HG02943 (cell line): ENCODE measurements around the gene C1orf21.

Experiments used
- ATAC-seq: cut with Tn5 transposase; IDR thresholded peaks from one replicate; pipeline ENCODE4 v1.9.1; 2021; ENCODE audit warnings: mild to moderate bottlenecking, low read depth, moderate library complexity; ENCODE audit not compliant: unreplicated experiment

The C1orf21 gene

DNA sequence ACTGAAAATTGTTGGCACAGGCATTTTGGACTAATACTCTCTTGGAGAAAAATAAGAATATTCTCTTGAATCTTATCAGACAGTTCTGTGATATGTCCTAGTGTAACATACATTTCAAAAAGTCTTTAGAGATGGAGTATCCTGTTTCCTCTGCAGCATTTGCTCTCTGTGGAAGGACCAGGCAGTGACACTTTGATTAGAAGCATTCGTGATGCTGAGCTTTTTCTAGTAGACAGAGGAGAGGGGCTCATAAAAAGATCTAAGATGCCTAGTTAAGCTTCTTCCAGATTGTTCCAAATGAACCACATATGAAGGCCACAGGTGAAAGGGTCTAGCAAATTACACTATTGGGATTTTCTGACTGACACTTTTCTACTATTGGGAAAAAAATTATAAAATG, 120.3 kb downstream of the C1orf21 start:
- no peak for ATAC-seq

DNA sequence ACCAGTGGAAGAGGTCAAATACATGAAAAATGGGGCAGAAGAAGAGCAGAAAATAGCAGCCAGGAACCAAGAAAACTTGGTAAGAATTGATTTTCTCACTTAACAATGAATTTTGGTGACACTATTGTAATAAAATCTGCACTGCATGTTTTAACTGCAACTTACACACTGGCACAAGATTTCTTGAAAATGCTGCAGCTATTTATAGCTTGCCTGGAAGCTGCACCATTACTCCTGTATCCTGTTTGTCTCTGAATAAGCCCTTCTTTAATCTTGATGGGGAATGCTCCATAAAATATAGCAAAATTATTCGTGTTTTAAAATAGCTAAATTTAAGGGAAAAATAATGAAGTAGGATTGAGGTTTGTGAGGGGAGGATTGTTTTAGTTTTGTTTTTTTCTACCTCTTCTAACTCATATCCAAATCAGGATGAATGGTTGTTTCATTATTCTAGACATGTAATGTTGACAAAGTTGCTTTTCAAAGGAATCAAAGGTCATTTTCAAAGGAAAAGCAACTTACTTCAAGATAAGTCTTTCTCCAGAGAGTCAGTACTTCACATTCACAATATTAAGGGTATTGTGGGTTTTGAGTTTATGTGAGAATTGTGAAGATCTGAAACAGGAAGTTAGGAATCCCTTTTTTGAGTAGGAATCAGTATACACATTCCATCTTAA, 120.9 kb downstream of the C1orf21 start:
- ATAC-seq = no peak

DNA sequence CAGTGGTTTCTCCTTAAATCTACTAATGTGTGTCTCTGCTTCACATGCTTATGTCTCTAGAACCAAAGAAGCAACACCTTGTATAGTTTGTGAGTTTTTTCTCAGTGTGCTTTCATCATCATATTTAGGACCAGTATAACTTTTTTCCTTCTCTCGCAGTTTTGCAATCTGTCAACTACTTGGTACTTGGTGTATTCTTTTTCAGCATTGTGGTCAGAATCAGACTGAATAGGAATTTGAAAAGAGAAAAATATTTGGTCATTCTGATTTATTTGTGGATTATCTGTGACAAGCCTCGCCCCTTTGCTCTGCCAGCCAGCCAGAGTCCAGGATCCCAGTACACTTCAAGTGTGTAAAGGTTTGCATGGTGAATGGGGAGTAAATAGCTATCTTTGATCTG, 122.3 kb downstream of the C1orf21 start:
- ATAC-seq = no peak

DNA sequence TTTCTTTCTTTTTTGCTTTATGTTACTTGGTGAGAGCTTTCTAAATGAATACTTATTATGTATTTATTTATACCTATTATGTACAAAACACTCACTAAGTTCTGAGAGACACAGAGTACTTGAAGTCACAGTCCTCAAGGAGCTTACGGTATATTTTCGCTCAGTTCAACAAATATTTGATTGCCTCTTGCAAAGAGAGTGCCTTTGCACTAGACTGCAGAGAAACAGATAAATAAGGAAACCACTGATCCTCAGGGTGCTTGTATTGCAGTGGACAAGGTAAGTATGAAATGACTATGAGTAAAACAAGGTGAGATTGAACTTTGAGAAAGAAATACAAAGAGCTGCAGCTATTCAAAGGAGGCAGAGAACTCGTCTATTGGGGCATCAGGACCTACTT, 123.3 kb downstream of the C1orf21 start:
- ATAC-seq = no peak

DNA sequence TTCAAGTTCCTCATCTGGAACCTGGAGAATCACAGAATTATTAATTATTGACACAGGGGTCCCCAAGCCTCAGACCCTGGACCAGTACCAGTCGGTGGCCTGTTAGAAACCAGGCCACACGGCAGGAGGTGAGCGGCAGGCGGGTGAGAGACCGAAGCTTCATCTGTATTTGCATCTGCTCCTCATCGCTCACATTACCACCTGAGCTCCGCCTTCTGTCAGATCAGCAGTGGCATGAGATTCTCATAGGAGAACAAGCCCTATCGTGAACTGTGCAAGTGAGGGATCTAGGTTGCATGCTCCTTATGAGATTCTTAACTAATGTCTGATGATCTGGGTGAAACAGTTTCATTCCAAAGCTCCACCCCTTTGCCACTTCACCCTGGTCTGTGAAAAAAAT, 125.9 kb downstream of the C1orf21 start:
- no peak for ATAC-seq

DNA sequence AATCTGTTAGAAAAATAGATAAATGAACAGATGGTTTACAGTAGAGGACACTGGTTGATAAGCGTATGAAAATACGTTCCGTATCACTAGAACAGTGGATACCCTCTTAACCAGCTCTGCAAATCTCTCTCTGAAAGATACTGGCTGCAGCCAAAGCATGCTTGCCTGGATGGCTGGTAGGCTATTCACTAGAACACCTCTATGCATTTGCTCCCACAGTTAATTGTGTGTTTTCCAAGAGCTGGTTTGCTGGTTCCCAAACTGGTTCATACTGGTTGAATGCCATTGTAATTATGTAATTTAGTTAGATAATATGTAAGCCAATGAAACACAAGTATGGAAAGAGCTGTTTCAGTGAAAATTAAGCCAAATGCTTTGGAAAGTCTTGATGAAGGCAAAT, 126.6 kb downstream of the C1orf21 start:
- ATAC-seq = no peak

DNA sequence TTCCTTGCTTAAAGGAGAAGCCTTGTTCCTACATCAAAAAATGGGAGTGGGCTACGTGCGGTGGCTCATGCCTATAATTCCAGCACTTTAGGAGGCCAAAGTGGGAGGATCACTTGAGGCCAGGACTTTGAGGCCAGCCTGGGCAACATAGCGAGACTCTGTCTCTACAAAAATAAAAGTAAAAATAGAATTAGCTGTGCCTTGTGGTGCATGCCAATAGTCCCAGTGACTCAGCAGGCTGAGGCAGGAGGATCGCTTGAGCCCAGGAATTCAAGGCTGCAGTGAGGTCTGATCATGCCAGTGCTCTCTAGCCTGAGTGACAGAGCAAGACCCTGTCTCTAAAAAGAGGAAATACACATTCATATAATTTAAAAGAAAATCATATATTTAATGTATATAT, 127.1 kb downstream of the C1orf21 start:
- ATAC-seq = no peak

DNA sequence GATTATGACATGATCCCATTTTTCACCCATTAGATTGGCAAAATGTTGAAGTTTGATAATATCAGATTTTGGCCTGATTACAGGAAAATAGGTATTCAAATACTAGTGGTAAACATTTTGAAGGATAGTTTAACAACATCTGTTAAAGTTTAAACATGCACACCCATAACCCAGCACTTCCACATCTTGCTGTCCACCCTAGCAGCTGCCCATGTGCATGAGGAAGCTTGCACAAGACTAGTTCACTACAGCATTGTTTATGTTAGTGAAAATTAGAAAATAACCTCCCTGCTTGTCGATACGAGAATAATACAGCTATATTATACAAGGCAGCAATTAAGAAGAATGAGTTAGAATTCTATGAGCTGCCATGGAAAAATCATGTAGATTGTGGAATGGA, 127.6 kb downstream of the C1orf21 start:
- no peak for ATAC-seq

DNA sequence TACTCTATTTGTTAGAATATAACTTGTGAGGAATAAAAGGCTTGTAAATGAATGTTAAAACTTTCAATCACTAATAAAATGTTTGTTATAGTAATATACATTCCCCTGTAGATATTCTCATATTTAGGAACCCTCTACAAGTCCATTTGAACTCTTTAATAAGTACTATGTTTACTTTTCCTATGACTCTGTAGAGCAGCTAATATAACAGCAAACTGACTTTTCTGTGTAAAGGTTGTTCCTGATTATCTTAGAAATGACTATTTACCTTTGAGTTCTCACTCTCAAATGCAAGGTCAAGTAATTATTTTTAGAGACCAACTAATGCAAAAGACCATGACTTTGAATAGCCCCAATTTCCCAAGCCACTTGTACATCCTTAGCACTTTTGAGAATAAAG, 130.3 kb downstream of the C1orf21 start:
- no peak for ATAC-seq

DNA sequence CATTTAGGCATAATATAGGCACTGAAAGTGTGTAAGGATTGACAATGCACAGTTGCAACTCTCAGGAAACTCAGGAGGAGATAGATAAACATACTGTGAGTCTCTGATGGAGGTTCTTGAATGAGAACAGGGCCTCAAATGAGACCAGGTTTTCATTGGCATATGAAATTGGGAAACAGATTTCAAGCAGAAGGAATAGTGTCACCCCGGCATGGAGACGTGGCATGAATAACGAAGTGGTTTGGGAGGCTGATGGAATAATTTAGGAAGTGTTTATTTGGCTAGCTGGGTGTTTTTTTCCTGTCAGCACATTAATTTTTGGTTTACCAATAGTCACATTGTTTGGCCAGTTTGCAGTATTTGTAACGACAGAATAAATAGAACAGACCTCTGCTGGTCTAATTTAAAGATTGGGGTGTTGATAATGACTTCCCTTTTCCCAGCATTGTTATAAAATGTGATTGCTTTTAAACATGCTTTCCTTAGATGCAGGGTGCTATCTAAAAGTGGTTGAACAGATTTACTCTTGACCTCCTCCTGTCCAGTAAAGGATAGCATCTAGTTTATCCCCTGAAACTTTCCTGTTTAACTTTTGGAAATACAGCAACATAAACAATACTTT, 132.0 kb downstream of the C1orf21 start:
- no peak for ATAC-seq

DNA sequence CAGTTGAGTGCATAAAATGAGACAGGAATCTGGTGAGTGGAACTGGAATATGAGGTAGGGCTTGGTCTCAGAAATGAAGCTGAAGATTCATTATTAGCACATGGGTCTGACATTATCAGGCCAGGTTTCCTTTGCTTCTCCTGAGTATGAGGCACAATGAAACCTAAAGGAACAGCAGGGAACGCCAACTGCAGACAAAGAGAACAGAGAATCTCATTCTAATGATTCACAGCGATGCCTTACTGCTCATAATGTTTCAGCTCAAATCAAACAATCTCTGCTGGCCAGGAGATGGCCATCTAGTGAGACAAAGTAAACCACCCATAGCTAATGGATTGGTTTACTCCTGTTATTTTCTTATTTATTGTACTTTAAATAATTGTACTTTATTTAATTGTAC, 133.5 kb downstream of the C1orf21 start:
- ATAC-seq = no peak

DNA sequence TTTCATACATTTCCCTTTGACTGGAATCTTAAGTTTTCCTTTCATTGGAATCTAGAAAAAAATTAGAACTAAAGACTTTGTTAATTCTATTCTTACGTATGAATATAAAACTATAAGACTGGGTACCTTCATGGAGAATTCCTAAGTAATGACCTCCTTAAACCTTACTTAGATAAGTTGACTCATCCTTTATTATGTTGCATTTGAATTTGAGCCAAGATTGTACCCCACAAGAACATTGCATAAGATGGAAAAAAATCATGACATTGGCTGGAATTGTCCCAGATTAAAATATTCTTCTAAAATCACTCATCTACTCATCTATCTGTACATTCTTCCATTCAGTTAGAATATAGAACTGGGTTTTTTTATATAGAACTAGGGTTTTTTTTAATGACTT, 137.4 kb downstream of the C1orf21 start:
- ATAC-seq = no peak

DNA sequence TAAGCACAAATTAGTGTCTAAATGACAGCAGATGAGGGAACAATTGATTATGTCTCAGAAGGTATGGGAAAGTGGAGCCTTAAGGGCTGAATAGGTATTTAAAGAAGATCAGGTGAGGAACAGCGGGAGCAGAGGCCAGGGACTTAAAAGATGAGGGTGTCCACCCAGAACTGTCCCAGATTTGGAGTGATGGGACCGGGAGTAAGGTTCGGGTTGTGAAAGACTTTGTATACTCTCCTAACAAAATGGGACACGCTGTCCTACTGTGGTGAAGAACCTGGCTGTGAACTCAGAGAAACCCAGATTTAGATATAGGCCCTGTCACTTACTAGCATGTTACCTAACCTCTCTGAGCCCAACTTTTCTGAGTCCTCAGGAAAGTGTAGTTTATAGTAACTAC, 140.6 kb downstream of the C1orf21 start:
- ATAC-seq = no peak

DNA sequence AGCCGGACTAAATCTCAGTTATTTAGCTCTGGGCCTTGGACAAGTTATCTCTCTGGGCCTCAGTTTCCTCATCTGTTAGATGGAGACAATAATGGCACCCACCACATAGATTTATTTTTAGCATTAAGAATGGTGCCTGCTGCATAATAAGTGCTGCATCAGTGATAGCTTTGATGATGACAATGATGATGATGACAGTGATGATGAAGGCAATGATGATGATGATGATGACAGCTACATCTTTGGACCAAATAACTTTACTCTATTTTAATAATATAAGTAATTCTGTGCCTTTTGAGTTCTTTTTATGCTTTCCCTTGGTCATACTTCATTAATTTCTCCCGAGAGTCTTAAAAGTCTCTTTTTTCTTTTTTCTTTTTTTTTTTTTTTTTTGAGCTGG, 143.4 kb downstream of the C1orf21 start:
- ATAC-seq = no peak

DNA sequence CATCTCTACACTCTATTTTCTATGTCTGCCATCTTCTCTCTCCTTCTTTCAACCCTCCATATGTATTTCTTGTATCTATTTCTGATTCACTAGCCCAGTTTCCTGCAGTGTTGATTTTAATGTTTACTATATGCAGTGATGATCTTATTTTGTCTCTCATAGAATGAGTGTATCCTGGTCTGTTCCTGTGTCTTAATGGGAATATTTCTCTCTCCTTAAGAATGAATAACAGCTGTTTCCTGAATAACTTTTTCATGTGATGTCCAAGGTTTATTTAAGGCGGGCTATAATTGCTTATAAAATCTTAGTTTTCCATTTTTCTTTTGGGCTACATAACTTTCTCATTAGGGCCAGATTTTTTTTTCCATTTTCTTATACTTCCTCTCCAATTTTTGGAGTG, 144.5 kb downstream of the C1orf21 start:
- ATAC-seq = no peak

DNA sequence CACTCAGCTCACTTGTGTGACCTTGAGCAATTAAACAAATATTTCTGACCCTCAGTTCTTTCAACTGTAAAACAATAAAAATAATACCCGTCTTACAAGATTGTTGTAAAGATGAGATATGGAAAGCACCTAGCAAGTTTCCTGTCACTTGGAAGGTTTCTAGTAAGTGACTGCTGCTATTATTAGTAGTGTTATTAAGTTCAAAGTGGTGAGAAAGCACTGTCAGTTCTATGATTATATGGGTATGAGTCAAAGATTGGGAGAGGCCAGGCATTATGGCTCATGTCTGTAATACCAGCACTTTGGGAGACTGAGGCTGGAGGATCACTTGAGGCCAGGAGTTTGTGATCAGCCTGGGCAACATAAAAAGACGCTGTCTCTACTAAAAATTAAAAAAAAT, 145.4 kb downstream of the C1orf21 start:
- ATAC-seq = no peak

DNA sequence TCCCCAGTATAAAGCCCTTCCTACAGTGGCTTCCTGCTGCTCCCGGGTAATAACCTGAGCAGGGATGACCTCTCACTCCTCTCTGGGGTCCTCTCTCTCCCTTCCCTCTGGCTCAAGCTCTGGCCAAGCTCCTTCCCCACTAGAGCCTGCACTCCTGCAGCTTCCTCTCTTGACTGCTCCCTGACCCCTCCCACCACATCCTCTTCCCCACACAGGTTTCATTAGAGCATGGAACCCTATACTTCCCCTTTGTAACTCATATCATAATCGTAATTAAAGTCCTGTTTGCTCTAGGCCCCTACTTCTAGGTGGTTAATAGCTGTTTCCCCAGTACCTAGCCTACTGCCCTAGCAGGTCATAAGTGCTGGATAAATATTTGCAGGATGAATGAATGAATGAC, 146.2 kb downstream of the C1orf21 start:
- no peak for ATAC-seq

DNA sequence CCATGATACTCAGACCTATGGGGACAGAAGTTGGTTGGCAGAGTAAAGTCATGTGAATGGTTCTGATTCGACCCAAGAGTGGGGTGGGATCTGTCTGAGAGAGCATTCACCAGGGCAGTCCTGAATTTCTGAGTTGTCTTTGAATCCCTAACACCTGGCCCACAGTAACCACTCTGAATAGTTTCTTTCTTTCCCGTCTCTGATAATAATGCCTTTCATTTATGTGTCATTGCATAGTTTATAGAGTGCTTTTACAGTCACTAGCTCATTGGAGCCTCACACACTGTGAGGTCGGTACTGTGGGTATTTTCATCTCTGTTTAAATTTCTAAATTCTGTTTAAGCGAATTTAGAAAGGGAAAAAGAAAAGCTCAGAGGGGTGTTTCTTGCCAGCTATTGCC, 147.1 kb downstream of the C1orf21 start:
- no peak for ATAC-seq

DNA sequence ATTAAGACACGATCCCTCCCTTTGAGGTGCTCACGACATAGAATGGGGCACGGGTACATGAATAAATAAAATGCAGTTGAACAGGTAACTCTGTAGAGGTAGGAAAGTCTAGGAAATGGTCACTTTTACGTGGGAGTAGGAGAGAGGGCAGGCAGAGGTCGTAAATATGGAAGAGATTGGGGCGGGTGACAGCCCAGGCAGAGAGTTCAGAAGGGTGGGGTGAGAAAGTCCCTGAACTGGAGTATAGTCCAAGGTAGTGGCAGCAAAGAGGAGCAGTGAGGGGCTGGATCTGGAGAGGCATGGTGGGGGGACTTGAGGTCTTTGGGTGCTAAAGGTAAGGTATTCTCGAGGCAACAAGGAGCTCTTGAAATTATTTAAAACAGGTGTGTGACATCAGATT, 147.9 kb downstream of the C1orf21 start:
- no peak for ATAC-seq

DNA sequence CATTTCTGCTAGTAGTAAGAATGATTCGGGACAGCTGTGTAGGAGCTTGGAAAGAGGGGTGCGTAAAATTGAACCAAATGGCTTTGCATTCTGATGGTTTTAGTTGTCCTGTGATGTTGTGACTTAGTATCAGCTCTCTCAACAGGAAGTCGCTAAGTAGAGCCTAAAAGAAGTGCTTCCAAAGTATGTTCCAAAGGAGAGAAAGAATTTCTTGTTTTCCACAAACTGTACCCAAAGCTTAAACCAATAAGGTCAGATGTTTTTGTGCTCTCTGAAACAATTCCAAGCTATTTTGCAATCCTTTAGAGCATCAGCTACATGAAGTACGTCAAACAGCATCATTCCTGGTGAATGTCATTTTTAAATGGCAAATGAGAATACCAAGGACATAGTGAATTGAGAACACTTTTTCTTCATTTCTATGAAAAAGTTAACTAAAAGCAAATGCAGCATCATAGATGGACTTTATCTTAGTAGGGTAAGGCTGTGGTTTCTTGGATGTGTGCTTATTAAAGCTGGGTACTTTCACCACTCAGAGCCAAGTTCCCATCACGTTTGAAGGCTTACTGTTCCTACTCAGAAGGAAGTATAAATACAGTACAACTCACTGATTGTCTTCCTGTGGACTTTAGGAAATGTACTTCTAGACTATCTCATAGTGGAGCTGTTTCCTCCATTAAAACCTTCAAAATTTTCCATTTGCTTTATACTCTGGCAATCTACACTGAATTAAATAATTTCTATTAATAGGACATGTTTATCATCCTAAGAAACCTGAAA, 148.6 kb downstream of the C1orf21 start:
- no peak for ATAC-seq

DNA sequence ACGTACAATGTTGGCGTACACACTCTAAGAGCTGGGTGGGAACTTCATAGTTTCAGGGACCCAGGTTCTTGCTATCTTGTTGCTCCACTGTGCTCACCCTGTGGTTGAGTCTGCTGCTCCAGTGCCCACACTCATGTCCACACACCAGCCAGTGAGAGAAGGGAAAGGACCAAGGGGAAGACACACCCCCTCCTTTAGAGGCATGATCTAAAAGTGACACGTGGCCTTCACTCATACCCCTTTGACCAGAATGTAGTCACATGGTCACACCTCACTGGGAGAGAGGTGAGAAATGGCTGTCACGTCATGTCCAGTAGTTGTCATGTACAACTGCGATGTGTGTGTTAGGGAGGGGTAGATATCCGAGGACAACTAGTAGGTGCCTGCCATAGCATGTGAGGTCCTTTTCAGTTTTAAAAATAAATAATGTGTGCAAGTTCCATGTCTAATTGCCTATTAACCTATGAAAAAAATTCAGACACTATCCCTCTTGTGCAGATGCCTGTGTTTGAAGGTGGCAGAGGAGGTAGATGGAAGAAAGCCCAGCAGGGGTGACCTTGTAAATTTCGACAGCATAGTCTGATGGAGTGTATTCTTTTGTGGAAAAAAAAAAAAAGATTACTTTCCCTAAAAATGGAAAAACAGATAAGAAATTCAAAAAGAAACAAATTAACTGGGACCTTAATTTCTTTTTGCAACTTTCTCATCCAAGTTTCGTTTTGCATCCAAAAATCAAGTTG, 149.6 kb downstream of the C1orf21 start:
- no peak for ATAC-seq
